Measurements from ENCODE around the gene EHD3.
"Not testable (repeated sequence)": the region's sequence is repeated elsewhere in the genome, so short reads cannot be mapped to it uniquely, and the experiment has no call there.

EHD3 gene

GRCh38 chr2:31270822-31271231 is 36.9 kb downstream of the EHD3 start:
- H3K9me3 Mint-ChIP-seq, result no peaks in the 10 kb centered on the region
- H3K4me3 Mint-ChIP-seq, result no peak overlapping the region
- H3K27ac Mint-ChIP-seq, result no peak overlapping the region
- H3K4me1 Mint-ChIP-seq, result no peaks in the 10 kb centered on the region
- H3K36me3 Mint-ChIP-seq, result no peaks in the 10 kb centered on the region
- DNase-seq (ENCODE audit: low spot score in 2 of 2) (no peak), ATAC-seq (no peak)

- H3K27ac Mint-ChIP-seq, result no peak overlapping the region
Measured at GRCh38 chr2:31271851-31272267, 37.9 kb downstream of the EHD3 start.

DNA sequence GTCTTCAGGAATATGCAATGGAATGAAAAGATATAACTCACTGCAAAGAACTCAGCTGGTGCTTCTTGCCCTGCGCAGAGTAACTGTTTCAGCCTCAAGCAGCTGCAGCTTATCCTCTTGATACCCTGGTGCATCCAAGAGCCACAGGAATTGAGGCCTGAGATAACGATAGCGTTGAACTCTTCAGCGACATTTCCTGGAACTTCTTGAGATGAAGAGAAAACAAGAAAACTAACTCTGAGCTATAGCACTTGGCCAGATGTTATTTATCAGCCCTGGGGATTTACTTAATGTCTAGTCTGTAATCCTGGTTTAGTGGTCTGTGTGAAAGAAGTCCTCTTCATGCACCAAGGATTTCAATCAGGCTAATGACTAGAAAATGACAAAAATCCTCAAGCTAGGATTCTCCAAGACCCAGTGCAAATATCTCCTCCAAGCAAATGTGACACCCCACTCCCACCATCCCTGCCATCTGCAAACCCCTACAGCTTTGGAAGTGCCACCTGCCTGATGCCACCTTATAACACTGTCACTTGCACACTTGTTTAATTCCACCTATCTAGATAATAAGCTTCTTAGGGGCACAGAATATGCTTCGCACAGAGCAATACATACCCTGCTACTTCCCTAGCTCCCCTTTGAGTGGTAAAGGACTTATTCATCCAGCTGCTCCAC is 40.6 kb downstream of the EHD3 start:
- no peak overlapping the region for H3K27ac Mint-ChIP-seq
- H3K4me1 Mint-ChIP-seq, result no peaks in the 10 kb centered on the region
- DNase-seq (ENCODE audit: low spot score in 2 of 2) (no peak), ATAC-seq (no peak)
- no peaks in the 10 kb centered on the region for H3K9me3 Mint-ChIP-seq
- no peaks in the 10 kb centered on the region for H3K36me3 Mint-ChIP-seq
- H3K4me3 Mint-ChIP-seq, result no peak overlapping the region

More at GRCh38 chr2:31271851-31272267, 37.9 kb downstream of the EHD3 start:
- H3K36me3 Mint-ChIP-seq, result no peaks in the 10 kb centered on the region
- no peaks in the 10 kb centered on the region for H3K4me1 Mint-ChIP-seq
- ATAC-seq, result no peak
- H3K4me3 Mint-ChIP-seq, result no peak overlapping the region
- no peaks in the 10 kb centered on the region for H3K9me3 Mint-ChIP-seq
- DNase-seq (ENCODE audit: low spot score in 2 of 2), result no peak

DNA sequence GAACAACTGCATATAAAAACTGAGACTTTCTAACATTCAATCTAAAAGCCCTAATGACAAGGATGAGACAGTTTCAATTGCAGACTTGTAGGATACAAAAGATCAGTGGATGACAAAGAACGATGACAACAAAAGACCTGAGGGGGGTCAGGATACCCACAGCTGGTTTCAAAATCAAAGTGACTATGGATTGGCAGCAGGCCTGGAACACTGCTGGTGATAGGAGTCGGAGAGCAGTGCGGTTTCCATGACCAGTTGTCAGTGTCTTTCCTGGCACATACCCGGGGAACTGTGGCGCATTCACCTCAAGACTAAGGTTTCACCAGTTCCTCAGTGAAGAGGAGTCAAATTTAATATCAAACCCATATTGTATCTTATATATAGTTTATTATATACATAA is 42.0 kb downstream of the EHD3 start:
- no peak for DNase-seq (ENCODE audit: low spot score in 2 of 2)
- Mint-ChIP-seq H3K4me3 (no peak overlapping the region), H3K36me3 (no peaks in the 10 kb centered on the region), H3K27ac (no peak overlapping the region), H3K4me1 (no peaks in the 10 kb centered on the region), H3K9me3 (no peaks in the 10 kb centered on the region)
- no peak for ATAC-seq

DNA sequence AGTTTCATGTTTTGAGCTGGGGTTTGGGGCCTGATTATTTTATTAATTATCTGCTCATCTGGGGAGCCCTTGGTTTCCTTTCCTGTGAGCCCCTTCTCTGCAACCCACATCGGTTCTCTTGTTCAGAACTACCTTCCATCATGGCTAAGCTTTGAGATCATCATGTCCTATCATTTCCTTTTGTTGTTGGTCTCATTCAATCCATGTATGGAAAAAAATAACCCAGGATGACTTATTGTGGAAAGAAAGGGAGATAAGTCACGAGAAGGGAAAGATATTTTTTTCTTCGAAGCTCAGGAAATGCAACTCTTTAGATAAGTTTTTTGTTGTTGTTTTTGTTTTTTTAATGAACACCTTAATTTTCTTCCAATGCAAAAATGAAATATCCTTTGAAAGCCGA is 43.7 kb downstream of the EHD3 start:
- Mint-ChIP-seq H3K36me3 (no peaks in the 10 kb centered on the region), H3K4me3 (no peak overlapping the region), H3K27ac (no peak overlapping the region), H3K4me1 (no peaks in the 10 kb centered on the region), H3K9me3 (no peaks in the 10 kb centered on the region)
- DNase-seq (ENCODE audit: low spot score in 2 of 2) (no peak), ATAC-seq (no peak)

GRCh38 chr2:31282634-31283033 is 48.7 kb downstream of the EHD3 start:
- ATAC-seq (no peak), DNase-seq (ENCODE audit: low spot score in 2 of 2) (no peak)
- H3K9me3 Mint-ChIP-seq, result no peaks in the 10 kb centered on the region
- H3K27ac Mint-ChIP-seq, result no peak overlapping the region
- H3K36me3 Mint-ChIP-seq, result no peaks in the 10 kb centered on the region
- no peak overlapping the region for H3K4me3 Mint-ChIP-seq
- peaks cover 6% of the 10 kb centered on the region for H3K4me1 Mint-ChIP-seq

DNA sequence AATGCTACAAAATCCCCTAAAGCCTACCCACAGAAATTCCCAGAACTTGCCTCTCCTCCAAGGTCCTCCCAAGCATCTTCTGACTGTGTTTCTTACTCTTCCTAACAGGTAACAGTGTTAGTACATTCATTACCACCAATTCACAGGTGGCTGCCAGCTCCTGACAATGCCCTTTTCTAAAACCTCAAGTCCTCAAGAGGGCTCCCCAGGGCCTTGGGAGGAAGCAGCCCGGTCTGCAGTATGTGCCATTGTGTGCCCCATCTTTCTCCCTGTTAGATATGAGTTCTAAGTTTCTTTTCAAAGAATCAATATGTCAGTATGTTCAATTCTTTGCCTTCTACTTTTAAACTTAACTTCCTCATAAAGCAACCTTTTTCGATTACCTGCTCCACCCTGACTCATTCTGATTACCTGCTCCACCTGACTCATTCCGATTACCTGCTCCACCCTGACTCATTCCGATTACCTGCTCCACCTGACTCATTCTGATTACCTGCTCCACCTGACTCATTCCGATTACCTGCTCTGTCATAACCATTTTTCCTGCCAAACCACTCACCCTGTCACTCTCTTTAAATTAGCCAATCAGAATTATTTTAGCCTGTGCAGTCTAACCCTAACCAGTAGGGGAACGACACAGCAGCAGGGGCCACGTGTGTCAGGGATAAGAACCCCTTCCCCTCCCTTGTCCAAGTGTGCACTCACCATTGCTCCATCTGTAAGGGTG is 49.4 kb downstream of the EHD3 start:
- ATAC-seq; H3K4me3 Mint-ChIP-seq; H3K4me1 Mint-ChIP-seq; H3K27ac Mint-ChIP-seq; DNase-seq (ENCODE audit: low spot score in 2 of 2); H3K9me3 Mint-ChIP-seq; H3K36me3 Mint-ChIP-seq: not testable (repeated sequence)

GRCh38 chr2:31284107-31284506 is 50.2 kb downstream of the EHD3 start:
- ATAC-seq (no peak), DNase-seq (ENCODE audit: low spot score in 2 of 2) (no peak)
- Mint-ChIP-seq H3K4me3 (no peak overlapping the region), H3K36me3 (no peaks in the 10 kb centered on the region), H3K9me3 (no peaks in the 10 kb centered on the region), H3K27ac (no peak overlapping the region), H3K4me1 (peaks cover 6% of the 10 kb centered on the region)

DNA sequence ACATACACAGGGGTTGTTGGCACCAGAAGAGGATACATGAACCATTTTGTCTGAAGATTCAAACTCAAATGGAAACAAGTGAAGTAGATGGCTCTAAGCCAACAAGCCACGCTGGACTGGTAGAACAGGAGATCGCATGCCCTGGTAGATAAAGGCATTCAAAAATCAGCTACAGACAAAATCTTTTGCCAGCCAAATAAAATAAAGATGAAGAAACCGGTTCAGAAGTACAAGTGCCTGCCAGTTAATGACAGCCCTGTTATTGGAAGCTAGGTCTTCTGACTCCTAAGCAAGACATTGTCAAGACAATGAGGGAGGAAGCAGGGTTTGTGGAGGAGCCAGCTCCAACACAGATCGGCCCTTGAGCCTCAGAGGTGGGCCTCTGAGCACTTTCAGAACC is 52.3 kb downstream of the EHD3 start:
- no peak for DNase-seq (ENCODE audit: low spot score in 2 of 2)
- ATAC-seq, result no peak
- Mint-ChIP-seq H3K9me3 (no peaks in the 10 kb centered on the region), H3K36me3 (no peaks in the 10 kb centered on the region), H3K4me1 (peaks cover 6% of the 10 kb centered on the region), H3K27ac (no peak overlapping the region), H3K4me3 (no peak overlapping the region)

DNA sequence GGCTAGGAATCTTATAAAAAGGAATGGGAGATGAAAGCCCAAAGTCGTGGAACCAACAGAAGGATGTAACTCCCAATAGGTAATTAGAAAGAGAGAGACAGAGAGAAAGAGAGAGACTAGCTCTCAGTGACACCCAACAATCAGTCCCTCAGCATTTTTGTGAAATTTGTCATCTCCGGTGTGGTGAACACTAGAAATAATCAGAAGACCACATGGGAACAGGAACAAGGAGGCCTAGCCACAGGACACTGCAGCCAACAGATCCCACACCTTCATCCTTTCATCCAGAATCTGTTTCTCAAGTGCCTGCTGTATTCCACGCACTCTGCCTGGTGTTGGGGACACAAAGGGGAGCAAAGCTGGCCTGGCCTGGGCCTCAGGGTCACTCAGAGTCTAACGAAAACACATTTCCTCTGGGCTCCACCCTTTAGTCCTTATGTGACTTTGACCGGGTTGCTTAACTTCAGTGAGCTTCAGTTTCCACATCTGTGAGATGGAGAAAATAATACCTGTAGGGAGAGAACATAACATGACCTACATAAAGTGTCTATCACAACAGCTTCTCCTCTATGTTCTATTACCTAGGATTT is 53.1 kb downstream of the EHD3 start:
- Mint-ChIP-seq H3K27ac (no peak overlapping the region), H3K9me3 (no peaks in the 10 kb centered on the region), H3K36me3 (no peaks in the 10 kb centered on the region), H3K4me1 (peaks cover 6% of the 10 kb centered on the region), H3K4me3 (no peak overlapping the region)
- ATAC-seq (no peak), DNase-seq (ENCODE audit: low spot score in 2 of 2) (no peak)

DNA sequence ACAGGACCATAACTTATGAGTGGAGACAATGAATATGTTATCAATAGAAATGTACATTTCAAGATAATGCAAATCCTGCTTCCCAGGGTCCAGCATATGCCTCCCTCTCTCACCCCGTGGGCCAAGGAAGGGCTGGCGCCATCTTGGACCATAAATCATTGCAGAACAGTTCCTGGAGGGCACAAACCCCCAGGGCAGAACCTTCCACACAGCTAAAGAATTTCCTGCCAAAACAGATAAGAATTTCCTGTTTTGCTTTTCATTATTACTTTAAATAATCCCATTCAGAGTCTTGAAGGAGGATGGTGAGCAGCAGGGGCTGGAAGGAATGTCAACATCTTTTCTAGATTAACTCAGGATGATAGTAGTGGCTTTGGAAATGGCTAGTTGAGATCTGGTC is 53.7 kb downstream of the EHD3 start:
- Mint-ChIP-seq H3K27ac (no peak overlapping the region), H3K4me3 (no peak overlapping the region), H3K36me3 (no peaks in the 10 kb centered on the region), H3K4me1 (peaks cover 6% of the 10 kb centered on the region), H3K9me3 (no peaks in the 10 kb centered on the region)
- ATAC-seq, result no peak
- DNase-seq (ENCODE audit: low spot score in 2 of 2), result no peak

- Mint-ChIP-seq H3K9me3 (no peaks in the 10 kb centered on the region), H3K4me3 (no peak overlapping the region), H3K36me3 (no peaks in the 10 kb centered on the region), H3K27ac (no peak overlapping the region), H3K4me1 (peaks cover 6% of the 10 kb centered on the region)
- DNase-seq (ENCODE audit: low spot score in 2 of 2), result no peak
- no peak for ATAC-seq
Measured at GRCh38 chr2:31294196-31294595, 60.2 kb downstream of the EHD3 start.

DNA sequence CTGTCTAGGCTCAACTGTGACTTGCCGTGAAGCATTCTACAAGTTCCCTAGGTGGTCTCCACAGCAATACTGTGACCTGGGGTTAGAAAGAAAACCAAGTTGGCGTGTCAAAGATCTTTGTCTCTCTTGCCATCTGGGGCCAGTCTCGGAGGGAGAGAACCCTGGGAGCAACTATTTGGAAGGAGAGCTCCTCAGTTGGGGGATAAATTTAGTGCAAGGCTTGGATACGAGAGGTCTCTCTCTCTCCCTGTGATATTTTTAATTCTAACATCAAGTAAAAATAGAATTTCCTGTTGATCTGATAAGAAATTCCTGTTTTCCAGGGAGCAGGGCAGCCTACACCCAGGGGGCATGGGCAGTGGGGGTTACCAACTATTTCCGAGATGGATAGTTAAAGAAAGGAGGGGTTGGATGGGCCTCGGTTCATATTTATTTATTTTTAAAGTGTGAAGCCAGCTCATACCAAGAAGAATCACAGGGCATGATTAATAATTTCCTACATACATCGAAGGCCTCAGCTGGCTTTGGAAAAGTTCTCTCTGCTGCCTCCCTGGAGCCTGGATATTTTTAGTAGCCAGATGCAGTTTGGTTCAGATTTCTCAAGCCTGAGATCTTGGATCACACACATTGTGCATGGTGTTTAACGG is 62.8 kb downstream of the EHD3 start:
- Mint-ChIP-seq H3K27ac (no peak overlapping the region), H3K9me3 (no peaks in the 10 kb centered on the region), H3K36me3 (no peaks in the 10 kb centered on the region), H3K4me3 (no peak overlapping the region), H3K4me1 (peaks cover 6% of the 10 kb centered on the region)
- DNase-seq (ENCODE audit: low spot score in 2 of 2) (no peak), ATAC-seq (no peak)

GRCh38 chr2:31297751-31298150 is 63.8 kb downstream of the EHD3 start:
- DNase-seq (ENCODE audit: low spot score in 2 of 2) (no peak), ATAC-seq (peak; percentile 96)
- Mint-ChIP-seq H3K4me3 (no peak overlapping the region), H3K36me3 (no peaks in the 10 kb centered on the region), H3K27ac (no peak overlapping the region), H3K4me1 (peaks cover 6% of the 10 kb centered on the region), H3K9me3 (no peaks in the 10 kb centered on the region)

GRCh38 chr2:31299547-31299946 is 65.6 kb downstream of the EHD3 start:
- H3K27ac Mint-ChIP-seq, result no peak overlapping the region
- no peak for ATAC-seq
- H3K9me3 Mint-ChIP-seq, result no peaks in the 10 kb centered on the region
- no peak for DNase-seq (ENCODE audit: low spot score in 2 of 2)
- no peak overlapping the region for H3K4me3 Mint-ChIP-seq
- no peaks in the 10 kb centered on the region for H3K36me3 Mint-ChIP-seq
- H3K4me1 Mint-ChIP-seq, result peaks cover 6% of the 10 kb centered on the region

GRCh38 chr2:31300309-31300708 is 66.4 kb downstream of the EHD3 start:
- no peak for ATAC-seq
- no peak overlapping the region for H3K27ac Mint-ChIP-seq
- no peaks in the 10 kb centered on the region for H3K36me3 Mint-ChIP-seq
- peaks cover 6% of the 10 kb centered on the region for H3K4me1 Mint-ChIP-seq
- H3K9me3 Mint-ChIP-seq, result no peaks in the 10 kb centered on the region
- DNase-seq (ENCODE audit: low spot score in 2 of 2), result no peak
- no peak overlapping the region for H3K4me3 Mint-ChIP-seq

Measured in stimulated activated effector memory CD8-positive, alpha-beta T cell treated with anti-CD3 and anti-CD28 coated beads, Interleukin-12 subunit alpha, Interleukin-12 subunit beta, amount 100 ng/mL, for 72 hours (primary cell).